GM19452 (cell line): Measurements from ENCODE around the gene SLC13A3.
"Not testable (repeated sequence)": the region's sequence is repeated elsewhere in the genome, so short reads cannot be mapped to it uniquely, and the experiment has no call there.

ENCODE experiments used
- ATAC-seq: cut with Tn5 transposase; IDR thresholded peaks from one replicate; pipeline ENCODE4 v1.9.1; 2021; ENCODE audit not compliant: unreplicated experiment

The SLC13A3 gene

DNA sequence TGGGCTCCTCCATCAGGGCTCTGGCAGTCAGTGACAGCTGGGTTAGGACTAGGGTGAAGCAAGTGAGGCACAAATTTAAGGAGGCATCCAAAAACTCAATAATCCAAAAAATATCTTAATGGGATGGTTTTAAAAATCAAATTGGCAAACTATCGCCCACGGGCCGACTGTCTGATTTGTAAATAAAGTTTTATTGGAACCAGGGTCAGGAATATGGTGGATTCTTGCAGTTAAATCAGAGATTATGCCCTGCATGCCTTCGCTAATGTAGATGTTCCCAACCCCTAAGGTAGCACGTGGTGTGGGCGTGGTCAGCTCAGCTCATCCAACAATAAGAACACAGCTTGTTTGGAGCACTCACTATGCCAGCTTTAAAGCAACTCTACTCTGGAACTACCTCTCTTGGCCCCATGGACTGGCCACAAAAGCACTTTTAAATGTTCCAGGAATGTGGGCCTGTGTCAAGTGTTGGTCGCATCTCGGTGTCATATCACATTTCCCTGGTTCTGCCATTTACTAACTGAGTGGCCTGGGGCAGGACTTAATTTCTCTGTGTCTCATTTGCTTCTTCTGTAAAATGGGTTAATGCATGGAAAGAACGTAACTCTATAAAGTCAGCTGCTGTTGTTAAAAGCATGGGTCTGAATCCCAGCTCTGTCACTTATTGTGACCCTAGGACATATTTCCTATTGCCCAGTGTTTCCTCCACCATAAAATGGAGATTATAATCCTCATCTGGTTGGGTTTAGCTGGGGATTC, 31.0 kb upstream of the SLC13A3 start:
- ATAC-seq = no peak

DNA sequence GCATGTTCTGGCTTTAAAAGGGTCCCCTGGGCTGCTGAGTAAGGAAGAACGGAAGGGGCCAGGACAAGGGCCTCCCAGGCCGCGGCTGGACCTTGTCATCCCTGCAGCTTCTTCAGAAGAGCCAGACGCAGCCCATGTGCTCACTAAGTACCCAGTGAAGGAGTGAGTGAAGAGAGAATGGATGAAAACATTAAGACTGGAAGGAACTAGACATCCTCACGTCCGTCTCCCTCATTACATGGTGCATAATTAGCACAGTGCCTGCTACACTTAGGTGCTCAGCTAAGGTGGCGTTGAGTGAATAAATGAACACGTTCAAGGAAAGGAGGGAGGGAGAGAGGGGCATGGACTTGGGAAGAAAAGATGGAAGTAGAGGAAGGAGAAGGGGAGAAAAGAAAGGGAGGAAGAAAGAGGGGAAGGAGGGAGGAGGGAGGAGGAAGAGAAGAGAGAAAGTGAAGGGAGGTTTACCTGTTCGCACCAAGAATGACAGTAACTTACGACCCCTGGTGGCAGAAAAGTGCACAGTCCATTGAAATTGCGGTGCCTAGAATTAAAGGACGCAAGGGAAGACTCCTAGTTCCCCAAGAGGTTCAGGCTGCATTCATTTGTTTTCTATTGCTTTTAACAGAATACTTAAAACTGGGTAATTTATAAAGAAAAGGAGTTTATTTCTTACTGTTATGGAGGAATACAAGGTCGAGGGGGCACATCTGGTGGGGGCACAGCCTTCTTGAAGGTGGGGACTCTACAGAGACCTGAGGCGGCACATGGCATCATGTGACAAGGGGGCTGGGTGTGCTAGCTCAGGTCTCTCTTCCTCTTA, 30.0 kb upstream of the SLC13A3 start:
- no peak for ATAC-seq

DNA sequence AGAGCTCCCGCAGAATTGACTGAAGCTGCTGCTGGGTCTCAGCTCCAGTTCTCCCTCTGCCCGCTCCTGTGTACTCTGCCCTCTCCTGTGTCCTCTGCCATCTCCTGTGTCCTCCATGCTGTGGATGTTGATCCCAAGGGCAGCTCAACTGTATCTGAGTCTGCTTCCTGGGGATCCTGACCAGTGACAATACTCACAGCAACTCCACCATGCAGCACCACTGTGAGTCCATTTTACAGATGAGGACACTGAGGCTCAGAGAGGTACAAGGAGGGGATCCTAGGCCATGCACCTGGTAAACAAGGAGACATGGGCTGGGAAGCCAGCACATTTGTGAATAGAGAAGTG, 29.4 kb upstream of the SLC13A3 start:
- no peak for ATAC-seq

DNA sequence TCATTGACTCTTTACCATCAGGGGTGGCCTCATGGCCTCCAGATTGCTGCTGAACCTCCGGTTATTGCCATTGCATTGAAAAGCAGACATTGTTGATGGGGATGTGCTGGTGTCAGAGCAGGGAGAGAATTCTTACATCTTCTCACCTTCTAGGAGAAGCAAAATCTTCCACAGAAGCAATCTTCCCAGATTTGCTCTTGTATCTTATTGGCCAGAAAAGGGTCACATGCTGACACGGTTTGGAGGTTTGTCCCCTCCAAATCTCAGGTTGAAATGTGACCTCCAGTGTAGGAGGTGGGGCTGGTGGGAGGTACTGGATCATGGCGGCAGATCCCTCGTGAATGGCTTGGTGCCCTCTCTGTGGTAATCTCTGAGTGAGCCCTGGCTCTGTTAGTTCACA, 27.3 kb upstream of the SLC13A3 start:
- ATAC-seq = no peak

DNA sequence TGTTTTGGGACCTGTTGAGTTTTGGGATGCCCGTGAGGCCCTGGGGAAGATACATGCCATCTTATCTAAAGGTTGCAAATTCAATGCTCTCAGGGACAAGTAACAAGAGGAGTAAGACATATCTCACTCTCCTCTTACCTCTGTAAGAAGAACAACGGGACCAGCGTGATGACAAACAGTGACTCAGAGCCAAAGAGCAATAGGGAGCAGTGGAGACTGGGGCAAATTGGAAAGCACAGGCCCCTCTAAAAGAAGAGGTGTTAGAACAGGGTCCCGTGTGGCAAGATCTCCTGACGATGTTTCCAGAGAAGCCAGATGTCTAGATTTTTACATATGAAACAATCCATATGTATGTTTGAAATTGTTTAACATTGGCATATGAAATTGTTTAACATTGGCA, 26.3 kb upstream of the SLC13A3 start:
- no peak for ATAC-seq

DNA sequence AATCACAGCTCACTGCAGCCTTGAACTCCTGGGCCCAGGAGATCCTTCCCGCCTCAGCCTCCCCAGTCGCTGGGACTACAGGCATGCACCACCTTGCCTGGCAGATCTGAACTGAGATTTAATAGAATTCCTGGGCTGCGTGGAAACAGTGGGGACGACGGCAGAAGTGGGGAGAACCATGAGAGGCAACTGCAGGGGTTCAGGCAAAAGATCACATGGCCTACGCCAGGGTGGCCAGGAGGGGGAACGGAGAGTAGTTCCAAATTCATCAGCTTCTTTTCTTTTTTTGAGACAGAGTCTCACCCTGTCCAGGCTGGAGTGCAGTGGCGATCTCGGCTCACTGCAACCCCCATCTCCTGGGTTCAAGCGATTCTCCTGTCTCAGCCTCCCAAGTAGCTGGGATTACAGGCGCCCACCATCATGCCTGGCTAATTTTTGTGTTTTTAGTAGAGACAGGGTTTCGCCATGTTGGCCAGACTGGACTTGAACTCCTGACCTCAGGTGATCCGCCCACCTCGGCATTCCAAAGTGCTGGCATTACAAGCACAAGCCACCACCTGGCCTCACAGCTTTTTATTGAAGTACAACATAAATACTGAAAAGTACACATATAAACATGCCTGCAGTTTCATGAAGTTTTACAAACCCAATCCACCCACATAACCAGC, 25.5 kb upstream of the SLC13A3 start:
- not testable (repeated sequence) for ATAC-seq

DNA sequence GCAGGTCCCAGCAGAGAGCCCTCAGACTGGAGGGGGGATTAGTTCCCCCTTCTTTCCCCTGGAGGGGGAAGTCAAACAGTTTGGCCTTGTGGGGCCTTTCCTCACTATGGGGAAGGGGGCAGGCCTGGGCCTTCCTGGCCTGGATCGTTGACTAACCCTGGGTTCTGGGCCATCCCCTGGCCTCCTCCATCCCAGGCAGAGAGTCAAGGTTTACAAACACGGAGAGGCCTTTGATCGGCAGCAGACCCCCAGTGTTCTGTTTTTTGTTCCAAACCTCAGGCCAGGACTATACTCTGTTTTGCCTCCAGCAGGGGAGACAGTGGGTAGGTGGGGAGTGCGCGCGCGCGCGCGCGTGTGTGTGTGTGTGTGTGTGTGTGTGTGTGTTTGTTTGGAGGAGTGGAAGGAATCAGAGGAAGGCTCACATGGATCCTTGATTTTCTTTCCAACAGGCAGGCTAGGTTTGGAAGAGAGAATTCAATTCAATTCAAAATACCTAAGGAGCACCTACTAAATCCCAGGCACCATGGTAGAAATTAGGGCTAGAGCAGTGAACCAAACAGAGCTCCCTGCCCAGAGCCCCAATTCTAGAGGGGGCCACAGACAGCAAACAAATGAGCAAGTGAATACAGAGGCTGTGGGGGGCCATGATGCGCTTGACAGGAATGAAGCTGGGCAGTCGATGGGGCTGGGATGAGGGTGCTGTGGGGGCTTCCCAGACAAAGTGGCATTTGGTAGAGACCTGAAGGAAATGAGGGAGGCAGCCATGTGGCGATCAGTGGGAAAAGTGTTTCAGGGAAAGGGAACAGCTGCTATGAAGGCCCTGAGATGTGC, 23.2 kb upstream of the SLC13A3 start:
- no peak for ATAC-seq

DNA sequence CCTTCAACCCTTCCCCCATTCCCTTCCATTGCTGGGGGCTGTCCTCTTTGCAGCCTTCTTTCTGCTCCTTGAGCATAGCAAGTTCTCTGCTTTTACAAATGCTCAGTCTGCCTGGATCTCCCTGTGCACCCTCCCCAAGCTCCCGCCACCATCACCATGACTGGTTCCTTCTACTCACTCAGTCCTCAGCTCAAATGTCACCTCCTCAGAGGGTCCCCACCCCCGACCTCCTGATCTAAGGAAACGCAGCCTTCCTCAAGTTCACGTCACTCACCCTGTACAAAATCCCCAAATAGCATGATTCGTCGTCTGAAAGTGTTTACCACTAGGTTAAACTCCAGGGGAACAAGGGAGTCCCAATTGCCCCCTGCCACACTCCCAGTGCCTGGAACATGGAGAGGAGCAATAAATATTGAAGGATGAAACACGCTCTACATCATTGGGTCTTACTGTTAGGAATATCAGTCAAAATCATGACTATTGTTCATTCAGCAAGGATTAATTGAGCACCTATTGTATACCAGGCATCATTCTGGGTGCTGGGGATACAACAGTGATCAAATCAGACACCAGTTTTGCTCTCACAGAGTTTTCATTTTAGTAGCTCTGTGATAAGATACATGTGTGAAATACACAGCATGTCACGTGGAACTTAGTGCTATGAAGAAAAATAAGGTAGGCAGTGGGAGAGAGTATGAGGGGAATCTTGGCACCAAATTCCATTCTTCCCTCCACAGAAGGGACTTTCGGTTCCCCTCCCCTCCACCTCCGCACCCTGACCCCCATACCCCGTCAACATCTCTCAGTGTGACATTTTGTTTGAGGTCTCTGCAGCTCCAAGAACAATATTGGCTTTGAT, 22.4 kb upstream of the SLC13A3 start:
- no peak for ATAC-seq

DNA sequence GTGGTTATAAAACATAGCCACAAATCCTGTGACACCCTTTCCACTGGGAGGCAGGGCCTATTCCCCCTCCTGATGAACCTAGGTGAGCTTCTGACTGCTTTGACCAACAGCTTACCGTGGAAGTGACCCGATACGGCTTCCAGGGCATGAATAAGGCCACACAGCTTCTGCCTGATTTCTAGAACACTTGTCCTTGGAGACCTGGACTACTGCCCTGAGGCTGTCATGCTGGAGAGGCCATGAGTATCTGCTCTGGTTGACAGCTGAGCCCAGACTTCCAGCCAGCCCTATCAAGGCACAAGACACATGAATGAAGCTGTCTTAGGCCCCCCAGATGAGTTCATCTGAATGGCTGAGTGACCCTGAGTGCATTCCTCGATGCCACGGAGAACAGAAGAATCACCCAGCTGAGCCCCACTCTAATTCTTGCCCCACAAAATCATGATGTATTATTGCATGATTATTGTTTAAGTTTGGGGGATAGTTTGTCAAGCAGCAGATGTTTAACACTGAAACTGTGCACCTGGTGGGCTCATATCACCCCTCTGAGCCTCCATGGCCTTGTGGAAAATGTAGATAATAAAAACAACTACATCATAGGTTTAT, 21.4 kb upstream of the SLC13A3 start:
- no peak for ATAC-seq

DNA sequence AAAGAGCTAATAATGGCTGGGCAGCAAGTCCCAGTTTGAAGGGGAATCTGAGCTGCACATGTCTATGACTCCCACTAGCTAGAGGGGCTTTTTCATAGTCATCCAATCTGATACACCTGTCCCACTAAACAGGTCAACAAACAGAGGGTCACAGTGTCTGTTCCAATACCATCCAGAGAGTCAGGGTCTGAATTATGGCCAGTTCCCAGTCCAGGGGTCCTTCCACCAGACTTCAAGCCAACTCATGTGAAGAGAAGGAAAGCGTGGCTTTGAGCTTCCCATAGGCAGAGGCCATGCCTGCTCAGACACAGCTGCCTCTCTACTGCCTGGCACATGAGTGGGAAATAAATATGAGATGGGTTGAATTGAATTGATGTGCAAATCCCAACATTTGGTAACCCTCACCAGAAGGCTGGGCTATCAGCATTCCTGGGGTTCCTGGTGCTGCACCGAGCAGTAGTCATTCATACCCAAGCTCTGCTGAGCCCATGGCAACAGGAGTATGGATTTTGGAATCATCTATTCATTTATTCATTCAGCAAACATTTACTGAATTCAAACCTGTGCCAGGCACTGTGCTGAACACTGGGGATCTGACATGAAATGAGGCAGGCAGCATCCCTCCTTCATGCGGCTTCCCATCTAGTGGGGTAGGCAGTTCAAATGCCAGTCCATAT, 20.7 kb upstream of the SLC13A3 start:
- no peak for ATAC-seq

DNA sequence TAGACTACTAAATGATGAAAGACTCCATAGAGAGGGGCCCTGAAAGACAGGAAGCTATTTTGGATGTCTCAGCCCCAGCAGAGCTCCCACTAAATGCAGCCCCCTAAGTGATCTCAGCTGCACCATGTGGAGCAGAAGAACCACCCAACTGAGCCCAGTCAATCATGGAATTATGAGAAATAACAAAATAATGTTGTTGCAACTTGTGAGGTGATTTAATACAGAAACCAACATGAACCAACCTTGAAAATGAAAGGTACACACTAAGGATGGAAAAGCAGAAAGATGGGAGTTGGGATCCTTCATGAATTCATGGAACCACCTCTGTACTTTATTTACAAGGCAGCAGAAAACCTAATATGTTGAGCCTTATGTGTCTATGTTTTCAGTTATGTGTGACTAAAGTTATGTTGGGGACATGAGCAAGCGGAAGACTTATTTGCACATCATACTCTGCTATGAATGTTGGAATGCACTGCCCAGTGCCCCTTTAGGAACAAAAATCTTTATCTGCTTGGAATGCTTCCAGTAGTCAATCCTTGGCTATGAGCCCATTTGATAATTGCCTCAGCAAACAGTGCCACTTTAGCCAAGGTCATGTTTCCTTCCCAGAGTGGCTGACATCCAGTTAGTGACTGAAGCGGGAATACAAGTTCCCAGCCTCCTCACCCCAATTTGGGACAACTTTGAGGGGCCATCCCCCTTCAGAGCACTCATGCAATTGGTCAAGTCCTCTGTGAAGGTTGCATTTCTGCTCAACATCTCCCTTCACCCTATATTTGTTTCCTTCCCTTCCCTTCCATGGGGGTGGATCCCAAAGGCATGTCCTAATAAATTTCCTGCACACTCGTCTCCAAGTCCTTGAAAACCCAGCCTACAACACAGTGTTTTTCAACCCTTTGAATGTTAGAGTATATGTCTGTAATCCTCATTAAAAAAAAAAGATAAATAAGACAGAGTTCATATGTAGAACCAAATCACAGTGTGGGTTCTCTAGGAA, 19.6 kb upstream of the SLC13A3 start:
- ATAC-seq = no peak

DNA sequence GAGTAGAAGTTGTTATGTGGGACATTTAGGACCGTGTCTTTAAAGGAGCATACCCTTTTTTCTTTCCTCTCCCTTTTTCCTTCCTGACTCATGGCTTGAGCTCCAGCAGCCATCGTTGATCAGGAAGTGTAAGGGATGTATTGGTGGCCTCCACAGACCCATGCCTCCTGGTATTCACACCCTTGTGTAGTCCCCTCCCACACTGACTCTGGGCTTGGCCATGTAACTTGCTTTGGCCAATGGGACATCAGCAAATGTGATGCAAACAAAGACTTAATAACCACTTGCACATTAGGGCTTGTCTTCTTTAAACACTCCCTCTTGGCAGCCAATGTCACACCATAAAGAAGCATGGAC, 18.9 kb upstream of the SLC13A3 start:
- ATAC-seq = no peak

DNA sequence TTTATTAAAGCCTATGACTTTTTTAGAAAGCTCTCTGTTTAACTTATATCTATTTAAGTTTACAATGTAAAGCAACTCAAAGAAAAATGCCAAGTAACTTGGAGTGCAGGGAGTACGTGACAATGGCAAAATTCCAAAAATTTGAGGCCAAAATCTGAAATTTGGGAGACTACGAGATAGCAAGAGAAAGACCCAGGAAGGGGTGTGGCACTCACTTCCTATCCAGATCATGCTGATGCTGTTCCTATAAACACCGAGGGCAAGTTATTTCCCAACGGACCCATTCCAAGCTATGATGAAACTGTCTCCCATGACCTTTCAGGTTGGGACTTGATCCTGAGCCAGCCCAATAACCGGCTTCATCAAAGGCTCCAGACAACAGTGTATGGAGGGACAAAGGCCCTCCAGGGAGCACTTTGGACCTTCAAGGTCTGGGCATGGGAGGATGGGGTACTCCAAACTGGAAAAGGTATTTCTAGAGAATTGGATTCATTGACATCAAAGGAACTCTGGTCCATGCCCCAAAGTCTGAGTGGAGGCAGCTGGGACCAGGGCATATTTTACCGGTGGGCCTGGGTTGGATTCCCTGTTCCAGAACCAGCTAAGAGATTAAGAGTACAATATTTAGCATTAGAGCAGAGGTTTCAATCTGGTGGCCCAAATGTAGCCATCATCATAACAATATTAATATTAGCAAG, 15.7 kb upstream of the SLC13A3 start:
- no peak for ATAC-seq

DNA sequence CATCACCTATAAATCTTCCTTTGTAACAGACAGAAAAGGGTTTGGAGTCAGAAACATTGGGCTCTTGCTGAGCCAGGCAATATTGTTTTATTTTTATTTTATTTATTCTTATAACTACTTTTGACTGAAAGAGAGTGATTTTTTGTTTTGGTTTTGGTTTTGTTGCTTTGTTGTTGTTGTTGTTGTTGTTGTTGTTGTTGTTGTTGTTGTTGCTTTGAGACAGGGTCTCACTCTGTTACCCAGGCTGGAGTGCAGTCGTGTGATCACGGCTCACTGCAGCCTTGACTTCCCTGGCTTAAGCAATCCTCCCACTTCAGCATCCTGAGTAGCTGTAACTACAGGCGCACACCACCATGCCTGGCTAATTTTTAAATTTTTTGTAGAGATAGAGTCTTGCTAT, 15.0 kb upstream of the SLC13A3 start:
- no peak for ATAC-seq

DNA sequence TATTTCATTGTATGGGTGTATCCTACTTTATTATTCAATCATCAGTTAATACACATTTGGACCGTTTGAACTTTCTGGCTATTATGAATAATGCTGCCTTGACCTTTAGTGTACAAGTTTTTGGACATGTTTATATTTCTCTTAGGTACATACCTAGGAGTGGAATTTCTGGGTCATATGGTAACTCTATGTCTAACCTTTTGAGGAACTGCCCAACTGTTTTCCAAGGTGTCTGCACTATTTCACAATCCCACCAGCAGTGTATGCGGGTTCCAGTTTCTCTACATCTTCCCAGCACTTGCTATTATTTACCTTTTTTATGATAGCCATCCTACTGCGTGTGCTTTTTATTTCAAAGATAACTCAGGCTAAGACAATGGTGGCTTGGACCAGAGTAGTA, 14.3 kb upstream of the SLC13A3 start:
- no peak for ATAC-seq

DNA sequence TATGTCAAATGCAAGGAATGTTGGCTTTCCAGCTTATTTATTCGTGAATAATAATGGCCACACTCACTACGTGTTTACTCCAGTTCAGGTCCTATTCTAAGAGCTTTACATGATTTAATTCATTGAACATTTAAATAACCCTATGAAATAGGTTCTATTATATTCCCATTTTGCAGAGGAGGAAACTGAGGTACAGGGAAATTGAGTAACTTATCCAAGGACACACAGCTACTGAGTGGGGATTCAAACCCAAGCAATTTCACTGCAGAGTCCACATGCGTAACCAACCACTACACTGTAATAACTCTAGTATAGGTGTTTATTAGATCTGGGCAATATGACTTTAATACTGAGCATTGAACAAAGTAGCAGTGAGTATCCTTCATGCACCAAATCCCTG, 12.3 kb upstream of the SLC13A3 start:
- no peak for ATAC-seq

DNA sequence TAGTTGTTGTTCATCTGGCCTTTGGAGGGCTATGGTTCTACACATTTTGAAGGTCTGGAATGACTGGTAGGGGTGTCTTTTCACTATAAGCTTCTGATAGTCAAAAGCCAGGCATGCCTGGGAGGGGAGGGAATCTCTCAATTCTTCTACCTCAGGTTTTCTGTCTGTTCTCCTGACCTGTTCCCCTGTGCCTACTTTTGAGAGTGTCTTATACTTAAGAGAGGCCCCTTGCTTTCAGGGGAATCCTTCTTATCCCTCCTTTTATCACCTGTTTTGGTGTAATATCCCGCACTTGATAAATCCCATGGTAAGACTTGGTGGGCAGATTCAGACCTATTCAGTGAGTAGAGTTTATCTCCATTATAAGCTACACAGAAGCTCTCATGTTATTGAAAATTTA, 10.4 kb upstream of the SLC13A3 start:
- no peak for ATAC-seq

DNA sequence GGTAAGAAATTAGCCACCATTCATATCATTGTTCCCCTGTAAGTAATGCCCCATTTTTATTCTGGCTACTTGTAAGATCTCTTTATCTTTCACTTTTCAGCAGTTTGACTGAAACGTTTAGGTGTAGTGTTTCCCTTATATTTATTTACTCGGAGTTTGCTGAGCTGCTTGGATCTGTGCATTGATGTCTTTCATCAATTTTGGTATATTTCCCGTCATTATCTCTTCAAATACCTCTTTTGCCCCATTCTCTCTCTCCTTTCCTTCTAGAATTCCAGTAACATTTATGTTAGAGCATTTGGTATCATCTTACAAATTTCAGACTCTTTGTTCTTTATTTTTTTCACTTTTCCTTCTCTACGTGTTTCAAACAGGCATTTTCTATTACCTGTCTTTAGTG, 9.2 kb upstream of the SLC13A3 start:
- ATAC-seq = no peak
